ELR (cell line): ENCODE data around the gene KIAA0319L.

Experiments
- DNase-seq: peaks from one replicate; pipeline ENCODE4 v3.0.0-alpha.2; 2015; ENCODE audit warnings: low read depth

Gene KIAA0319L

DNA sequence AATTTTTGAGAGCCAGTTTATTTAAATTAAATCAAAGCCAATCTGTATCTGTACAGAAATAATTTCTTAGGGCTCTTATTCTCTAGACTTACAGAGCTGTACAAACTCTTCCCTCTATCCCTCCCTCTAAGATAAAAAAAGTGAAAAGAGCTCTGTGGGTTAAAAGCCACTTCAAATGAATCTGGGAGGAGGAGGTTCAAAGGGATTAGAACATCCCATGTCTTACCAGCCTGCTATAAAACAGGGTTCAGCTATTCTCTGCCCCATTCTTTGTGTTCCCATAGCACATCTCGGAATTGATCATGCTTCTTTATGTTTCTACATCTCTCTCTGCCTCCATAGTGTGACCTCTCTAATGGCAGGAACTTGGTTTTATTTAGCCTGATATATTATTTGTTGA lies 19.4 kb downstream of the KIAA0319L start:
- no peak for DNase-seq

DNA sequence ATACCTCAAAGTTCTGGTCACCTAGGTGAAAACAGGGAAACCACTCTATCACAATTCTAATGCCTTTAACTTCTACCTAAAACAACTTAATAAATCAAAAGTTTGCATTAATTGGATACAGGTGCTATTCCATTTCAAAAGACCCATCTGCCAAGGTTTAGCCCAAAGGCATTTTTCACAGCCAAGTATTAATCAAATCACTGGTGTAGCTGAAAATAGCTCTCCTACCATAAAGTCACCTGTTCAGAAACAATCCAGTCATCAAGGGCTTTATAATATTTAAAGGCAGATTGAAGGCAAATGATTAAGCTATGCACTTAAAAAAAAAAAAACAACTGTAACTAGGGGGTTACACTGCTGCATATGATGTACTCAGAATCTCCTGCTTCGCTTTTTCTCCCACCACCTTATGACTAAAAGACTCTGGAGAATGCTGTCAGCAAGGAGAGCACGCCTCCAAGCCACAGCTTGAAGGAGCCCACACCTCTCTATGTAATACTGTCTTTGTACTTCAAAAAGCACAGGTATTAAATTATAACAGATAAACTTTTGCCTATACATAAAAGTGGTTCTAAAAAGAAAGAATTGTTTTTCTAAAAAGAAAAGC lies 20.5 kb downstream of the KIAA0319L start:
- DNase-seq: no peak

DNA sequence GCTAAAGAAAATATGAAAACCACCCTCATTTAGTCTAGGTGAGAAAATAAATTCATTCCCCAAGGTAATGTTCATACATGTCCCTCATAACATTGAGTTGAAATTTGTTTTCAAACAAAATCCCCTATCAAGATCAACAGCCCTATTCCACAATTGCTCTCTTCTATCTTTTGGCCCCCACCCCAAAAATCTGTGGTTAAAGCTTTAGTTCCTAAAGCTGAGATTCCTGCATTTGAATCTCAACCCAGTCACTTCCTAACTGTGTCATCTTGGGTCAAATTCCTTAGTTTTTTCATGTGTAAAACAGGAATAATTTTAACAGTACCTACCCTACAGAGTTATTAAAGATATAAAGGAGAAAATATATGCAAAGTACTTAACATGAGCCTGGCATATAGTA lies 22.0 kb downstream of the KIAA0319L start:
- no peak for DNase-seq

DNA sequence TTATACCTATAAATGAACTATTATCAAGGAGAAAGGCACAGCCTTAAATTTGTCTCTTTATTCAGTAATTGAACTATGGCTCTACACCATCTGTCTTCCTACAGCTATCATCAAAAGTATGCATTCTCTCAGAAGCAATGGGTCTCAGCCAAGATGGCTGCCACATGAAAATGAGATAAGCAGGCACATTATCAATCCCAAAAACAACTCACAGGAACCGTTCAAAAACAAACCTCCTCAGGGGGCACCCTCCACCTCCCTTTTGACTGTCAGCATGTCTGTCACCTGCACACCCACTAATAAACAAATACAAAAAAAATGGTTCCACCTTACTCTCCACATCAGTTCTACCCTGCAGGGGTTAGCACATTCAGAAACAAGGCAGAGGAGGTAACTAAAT lies 23.6 kb downstream of the KIAA0319L start:
- no peak for DNase-seq

DNA sequence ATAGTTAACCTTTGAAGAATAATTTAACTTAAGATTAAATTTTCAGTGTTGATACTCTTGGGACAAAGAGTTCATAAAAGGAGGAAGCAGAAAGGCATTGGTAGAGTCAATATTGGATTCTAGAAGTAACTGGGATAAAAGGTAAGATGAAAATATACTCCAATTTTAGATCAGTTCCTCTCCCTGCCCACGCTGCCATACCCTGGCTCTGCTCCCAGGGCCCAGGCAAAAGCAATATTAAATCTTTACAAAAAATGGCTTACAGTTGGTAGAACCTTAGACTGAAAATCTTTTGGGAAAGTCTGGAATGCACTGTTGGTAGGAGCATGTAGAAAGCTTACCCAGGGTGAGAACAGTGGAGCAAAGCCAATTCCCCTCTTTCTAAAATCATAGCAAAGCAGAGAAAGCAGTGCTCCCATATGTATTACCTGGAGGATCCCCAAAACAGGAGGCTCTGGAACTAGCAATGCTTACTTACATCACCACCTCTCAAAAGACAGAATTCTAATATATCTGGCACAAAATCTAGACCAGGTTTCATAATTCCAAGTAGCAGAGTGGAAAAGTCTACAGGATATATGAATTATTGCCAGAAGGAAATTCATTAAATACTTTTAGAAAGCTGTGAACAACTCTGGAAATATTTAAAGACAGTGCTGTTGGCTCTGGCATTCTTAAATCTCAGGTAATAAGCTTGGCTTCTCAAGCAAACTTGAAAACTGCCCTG lies 24.5 kb downstream of the KIAA0319L start:
- no peak for DNase-seq

DNA sequence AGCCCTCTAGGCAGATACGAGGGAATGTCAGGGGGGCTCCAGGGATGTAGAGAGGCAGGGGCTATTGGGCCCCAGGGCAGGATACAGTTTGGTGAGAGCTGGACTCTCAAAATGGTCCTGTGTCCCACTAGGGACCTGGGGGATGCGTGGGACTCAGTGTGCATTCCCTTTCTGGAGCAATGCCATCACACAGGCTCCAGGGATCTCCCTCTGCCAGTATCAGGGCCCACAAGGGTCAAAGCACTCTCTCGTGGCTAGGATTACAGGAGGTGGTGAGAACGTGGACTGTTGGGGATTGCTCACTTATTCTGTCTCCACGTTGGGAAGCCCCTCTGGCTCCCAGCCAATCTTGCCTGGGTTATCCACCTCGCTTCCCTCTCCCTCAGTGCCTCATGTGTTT lies 25.8 kb downstream of the KIAA0319L start:
- no peak for DNase-seq

DNA sequence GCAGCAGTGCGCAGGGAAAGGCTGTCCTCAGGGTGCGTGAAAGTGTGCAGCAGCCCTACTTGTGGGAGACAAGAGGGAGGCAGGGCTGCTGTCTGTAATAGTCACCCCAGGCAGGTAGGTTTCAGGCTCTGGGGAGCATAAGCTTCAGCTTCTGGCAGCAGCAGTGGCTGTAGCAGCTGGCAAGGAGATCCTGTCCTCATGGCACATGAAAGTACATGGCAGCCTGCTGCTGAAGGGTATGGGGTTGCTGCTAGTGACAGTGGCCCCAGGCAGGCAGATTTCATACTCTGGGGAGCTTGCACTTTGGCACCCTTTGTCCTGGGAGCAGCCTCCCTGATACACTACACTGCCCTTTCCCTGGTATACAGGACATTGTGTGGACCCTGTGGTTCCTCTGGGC lies 26.3 kb downstream of the KIAA0319L start:
- no peak for DNase-seq

DNA sequence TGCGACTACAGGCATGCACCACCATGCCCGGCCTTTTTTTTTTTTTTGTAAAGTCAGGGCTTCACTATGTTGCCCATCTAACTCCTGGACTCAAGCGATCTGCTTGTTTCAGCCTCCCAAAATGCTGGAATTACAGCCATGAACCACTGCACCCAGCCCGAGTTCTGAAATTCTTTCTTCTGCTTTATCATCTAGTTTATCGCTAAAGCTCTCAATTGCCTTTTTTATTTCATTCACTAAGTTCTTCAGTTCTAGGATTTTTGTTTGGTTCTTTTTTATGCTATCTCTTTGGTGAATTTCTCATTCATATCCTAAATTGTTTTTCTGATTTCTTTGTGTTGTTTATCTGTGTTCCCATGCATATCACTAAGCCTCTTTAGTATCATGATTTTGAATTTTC lies 27.0 kb downstream of the KIAA0319L start:
- DNase-seq: no peak

DNA sequence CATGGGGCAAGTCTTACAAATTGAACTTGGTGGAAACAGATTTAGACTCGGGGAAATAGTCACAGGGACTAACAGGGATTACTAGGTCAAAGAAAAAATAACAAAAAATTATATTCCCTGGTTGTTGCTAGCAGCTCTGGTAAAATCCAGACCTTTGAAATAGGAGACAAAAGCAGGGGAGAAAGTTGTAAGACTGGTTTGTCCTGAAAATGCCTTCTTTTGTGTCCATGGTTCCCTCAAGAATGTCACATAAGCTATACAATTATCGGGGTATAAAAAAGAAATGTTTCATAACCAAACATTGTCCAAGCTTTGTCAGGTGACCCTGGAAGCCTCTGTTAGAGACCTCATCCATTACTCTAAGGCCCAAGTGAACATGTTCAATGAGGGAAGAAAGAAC lies 33.1 kb downstream of the KIAA0319L start:
- no peak for DNase-seq

DNA sequence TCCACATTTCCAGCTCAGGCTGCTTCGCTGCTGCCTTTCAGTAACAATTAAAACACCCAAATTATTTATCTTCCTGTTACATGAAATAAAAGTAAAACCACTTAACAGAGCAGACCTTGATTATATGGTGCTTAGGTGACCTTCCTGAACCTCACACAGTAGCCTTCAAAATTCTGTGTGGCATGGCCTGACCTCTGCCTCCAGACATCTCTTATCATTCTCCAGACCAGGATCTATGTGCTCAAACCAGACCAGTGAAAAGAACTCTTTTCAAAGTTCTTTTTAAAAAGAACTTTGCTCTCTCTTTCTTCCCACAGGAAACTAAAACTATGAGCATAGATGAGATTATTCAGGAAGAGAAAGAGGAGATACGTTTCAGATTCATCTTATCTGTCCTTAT lies 37.8 kb downstream of the KIAA0319L start:
- DNase-seq: no peak

DNA sequence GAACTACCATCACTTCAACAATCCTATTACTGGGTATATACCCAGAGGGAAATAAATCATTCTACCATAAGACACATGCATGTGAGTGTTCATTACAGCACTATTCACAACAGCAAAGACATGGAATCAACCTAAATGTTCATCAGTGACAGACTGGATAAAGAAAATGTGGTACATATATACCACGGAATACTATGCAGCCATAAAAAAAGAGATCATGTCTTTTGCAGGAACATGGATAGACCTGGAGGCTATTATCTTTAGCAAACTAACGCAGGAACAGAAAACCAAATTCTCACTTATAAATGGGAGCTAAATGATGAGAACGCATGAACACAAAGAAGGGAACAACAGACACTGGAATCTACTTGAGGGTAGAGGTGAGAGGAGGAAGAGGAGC lies 39.0 kb downstream of the KIAA0319L start:
- DNase-seq: no peak

DNA sequence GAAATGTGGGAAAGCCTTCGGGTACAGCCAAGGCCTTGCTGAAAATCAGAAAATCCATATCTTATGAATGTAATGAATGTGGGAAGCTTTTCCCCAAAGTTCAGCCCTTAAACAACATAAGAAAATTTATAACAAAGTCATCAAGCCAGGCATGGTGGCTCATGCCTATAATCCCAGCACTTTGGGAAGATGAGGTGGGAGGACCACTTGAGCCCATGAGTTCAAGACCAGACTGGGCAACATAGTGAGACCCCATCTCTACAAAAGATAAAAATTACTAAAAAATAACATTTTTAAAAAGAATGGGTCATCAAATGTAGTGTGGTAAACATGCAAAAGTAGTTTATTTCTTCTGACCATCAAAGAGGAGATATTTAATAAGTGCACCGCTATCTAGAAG lies 45.9 kb downstream of the KIAA0319L start:
- DNase-seq: no peak

DNA sequence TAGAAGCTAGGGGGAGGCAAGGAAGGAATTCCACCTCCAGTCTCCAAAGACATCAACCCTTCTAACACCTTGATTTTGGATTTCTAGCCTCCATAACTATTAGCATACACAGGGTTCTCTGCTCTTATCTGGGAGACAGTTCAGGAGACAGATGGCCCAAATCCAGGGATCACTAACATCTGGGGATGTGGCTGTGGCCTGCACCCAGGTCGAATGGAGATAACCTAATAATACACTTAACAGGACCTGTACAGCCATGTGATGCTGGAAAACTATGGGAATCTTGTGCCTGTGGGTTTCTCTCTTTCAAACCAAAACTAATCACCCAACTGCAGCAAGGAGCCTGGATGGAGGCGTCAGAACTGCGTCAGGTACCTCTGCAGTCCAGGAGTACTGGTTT lies 47.6 kb downstream of the KIAA0319L start:
- DNase-seq: no peak

DNA sequence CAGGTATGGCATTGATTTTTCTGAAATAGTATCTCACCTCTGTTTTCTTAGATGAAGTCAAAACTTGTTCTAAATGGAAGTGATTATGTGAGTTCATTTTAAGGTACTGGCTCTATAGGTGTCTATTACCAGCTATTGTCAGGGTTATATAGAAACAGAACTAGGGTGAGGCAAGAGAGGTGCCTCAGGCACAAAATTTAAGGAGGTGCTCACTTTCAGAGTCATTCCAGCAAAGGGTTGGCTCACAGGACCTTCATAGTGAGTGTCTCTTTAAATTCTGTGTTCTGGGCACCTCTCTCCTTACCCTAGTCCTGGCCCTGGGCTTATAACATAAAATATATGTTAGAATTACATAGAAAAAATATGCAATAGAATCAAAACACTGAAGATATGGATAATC lies 49.3 kb downstream of the KIAA0319L start:
- no peak for DNase-seq

DNA sequence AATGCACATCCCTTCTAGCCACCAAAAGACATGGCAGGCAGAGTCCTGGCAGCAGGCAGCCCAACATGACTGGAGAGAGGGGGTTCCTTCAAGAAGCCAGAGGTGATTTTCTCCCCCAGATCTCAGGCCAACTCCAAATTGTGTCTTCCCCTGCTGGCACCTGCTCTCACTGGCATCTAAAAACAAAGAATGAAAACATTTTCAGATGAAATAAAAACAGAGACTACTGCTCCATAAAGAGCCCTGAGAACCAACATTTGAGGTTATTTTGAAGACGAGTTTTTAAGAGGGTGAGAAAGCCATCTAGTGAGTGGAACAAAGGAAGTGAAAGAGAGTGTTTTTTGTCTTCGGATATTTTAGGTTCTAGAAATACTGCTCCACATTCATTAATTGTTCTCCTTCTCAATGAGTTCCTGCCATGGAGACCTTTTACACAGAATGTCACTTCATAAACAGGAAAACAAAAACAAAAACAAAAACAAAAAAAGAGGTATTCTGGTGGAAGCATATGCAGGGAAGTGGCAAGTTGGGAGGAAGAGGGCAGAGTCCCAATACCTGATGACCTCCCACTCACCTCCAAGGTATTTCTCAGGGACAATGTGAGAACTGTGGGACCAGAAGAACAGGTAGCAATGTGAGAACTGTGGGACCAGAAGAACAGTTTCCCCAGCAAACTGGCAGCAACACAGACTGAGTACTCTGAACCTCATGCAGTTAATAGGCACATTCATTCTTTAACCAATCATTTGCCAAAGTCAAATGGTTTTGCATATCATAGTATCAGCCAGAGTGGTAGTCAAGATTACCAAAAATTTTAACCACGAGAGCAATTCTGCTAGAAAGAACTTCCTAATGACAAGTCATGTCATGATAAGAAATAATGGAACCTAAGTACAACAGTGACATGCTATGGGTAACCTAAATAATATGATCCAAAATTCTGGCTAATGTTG lies 50.0 kb downstream of the KIAA0319L start:
- no peak for DNase-seq

DNA sequence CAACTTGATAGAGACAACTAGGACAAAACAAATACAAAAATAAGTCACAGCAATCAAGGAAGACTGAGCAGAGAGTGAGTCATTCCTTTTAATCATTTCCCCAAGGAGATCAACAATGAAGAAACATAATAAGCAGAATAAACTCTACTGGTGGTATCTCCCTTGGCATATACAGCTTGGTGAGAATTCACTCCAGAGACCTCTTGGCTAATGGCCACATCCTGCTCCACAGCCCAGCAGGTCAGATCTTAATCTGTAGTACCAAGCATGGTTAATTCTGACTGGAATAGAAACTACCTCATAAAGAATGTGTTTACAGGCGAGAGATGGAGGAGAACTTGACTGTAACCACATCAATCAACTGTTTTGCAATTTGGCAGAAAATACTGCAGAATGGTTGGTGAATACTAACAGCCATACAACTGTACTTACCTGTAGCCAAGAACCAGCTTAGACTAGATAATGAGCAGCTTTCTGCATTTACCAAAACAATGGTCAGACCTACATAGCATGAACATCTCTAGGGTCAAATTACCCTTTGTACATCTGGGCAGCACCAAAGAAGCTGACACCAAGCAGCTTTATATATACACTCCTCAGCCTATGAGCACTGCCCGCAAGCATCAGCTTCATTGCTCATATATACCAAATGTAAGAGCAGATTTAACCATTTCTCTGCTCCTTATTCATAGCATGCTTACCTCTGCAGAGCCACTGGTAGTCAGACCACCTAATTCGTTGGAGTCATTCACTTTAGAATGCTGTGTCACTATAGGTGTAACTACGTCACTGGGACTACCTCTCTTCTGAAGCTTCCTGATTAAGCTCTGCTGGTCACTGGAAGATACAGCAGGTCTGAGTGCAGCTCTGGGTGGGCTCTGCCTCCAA lies 51.0 kb downstream of the KIAA0319L start:
- DNase-seq: peak; percentile 84

DNA sequence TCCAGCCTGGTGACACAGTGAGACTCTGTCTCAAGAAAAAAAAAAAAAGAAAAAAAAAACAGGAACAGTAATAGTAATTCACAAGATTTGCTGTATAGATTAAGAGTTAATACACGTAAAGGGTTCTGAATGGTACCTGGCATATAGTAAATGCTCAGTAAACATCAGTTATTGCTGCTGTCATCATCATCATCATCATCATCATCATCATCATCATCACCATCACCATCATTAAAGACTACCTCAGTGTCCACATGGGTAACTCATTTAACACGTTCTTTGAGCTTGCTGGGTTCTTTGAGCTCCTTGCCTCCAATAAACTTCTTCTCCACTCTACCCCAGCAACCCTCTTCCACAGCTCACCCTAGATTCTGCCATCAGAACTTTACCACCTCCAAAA lies 55.0 kb downstream of the KIAA0319L start:
- no peak for DNase-seq

DNA sequence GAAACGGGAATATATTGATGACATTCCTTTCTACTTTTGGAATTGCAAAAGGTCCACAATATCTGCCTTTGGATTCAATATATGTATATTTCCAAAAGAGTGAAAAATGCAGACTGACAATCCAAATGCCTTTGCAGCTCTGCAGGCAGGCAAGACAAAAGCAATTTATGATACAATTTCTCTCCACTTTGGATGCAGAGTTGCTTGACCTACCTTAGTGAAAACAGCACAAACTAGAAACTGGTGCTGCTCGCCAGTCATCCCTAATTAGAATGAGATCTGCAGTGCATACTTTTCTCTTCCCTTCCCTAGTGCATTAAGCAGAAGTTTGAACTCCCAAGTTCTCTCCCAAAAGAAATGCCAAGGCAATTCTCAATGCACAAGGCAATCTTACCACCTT lies 56.8 kb downstream of the KIAA0319L start:
- DNase-seq: no peak

DNA sequence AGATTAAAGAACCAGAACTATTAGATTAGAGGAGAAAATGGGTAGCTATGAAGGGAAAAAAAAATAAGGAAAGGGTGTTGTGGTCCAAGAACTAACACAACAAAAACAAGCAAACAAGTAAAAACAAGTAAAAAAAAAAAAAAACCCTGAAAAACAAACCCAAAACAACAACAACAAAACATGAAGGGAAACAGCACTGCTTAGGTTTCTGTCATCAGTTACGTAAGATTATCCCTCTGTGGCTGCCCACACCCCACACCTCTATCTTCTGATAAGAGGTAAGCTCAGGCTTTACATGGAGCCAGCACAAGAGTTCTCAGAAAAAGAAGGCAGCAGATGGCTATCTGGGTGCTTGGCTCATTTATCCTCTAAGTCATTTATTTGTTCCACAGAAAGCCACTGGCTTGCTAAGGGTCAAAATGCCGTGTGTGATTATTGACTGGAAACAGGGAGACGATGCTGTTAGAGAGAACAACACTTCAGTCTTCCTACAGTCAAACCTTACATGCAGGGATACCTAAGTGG lies 57.5 kb downstream of the KIAA0319L start:
- no peak for DNase-seq

DNA sequence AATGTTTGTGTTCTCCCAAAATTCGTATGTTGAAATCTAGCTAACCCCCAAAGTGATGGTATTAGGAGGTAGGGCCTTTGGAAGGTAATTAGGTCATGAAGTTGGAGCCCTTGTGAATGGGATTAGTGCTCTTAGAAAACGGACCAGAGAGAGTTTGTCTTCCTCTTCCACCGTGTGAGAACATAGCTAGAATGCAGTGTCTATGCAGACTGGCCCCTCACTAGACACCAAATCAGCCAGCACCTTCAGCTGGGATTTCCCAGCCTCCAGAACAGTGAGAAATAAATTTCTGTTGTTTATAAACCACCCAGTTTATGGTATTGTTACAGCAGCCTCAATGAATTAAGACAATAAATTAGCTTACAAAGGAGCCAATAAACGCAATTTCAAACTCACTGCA lies 58.0 kb downstream of the KIAA0319L start:
- no peak for DNase-seq

DNA sequence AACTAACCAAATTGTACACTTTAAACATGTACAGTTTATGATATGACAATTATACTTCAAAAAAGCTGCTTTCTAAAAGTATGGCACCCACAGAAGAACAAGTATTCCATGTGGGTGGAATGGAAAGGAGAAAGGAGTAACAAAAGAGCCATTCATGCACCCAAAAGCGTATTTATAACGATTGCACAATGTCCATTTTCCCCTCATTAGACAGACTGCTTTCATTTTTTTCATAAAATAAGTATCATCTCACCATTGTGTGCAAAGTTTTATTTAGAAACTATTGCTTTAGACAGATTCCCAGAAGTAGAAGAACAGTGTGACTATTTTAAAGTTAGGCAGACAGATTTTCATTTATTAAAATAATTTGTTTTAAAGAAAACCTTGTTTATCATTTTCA lies 59.6 kb downstream of the KIAA0319L start:
- DNase-seq: no peak

DNA sequence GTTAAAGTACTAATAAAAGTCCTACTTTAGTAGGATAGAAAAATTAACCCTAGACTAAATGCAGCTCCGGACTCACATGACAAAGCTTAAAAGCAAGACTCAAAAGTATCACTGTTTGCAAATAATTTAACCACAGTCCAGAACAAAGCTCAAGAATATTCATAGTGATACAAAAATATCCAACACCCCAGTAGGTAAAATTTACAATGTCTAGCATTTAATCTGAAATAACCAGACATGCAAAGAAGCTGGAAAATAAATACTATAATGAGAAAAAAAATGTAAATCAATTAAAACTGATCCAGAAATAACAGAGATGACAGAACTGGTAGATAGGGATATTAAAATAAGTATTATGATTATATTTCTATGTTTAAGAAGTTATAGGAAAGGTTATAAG lies 67.0 kb downstream of the KIAA0319L start:
- DNase-seq: no peak
